Lower leg skin (tissue), 4 donors: Measurements from ENCODE around the gene SIAH3. TPM values are rescaled to one million over a fixed set of nuclear protein-coding genes. Genes with fewer than 3 reads are reported as not detected.

Experiments used
- DNase-seq, 2 donors: peaks; one replicate each; pipeline ENCODE4 v3.0.0-alpha.2; 2019; ENCODE audit warnings: low spot score in 2 of 2
- H3K4me3 ChIP-seq: fragments of 200-600 bp; sonication (generic); 2 replicates; pipeline ENCODE4 v1.5.1; 2017; ENCODE audit warnings: mild to moderate bottlenecking, low read depth; ENCODE audit not compliant: poor library complexity, severe bottlenecking
- POLR2A ChIP-seq, 2 donors: fragments of 450-650 bp; IDR thresholded peaks; one replicate each; pipeline ENCODE4 v1.6.1; 2016 to 2017; ENCODE audit warnings: antibody characterized with exemption in 2 of 2, mild to moderate bottlenecking in 1 of 2, moderate library complexity in 1 of 2
- WGBS, 2 donors: methylation state at CpG; one replicate each; pipeline ENCODE4 v1.1.5; 2018; 5-methylcytosine and 5-hydroxymethylcytosine counted together
- intact Hi-C: fragments of 100-400 bp; cut with DNase I; formaldehyde crosslinking; loops from one replicate; pipeline ENCODE4 v1.15.0; 2023; ENCODE audit warnings: low total_unique reads
- total RNA-seq, 4 donors: library from RNA; depleted of rRNA; stranded (reverse); fragments of >200 nt; gene quantifications; one replicate each; pipeline ENCODE4 v1.1.0, GENCODE V29; 2016
- TF ChIP-seq, protein P1 (sequence below), 3 donors: fragments of 450-650 bp; IDR thresholded peaks; one replicate each; pipeline ENCODE4 v1.5.1; 2016; ENCODE audit warnings: antibody characterized with exemption in 3 of 3, mild to moderate bottlenecking in 3 of 3, moderate library complexity in 2 of 3

Gene SIAH3
- total RNA-seq, 4 donors from 2014 or later = 0.02 to 0.21 (median 0.05) TPM

DNA sequence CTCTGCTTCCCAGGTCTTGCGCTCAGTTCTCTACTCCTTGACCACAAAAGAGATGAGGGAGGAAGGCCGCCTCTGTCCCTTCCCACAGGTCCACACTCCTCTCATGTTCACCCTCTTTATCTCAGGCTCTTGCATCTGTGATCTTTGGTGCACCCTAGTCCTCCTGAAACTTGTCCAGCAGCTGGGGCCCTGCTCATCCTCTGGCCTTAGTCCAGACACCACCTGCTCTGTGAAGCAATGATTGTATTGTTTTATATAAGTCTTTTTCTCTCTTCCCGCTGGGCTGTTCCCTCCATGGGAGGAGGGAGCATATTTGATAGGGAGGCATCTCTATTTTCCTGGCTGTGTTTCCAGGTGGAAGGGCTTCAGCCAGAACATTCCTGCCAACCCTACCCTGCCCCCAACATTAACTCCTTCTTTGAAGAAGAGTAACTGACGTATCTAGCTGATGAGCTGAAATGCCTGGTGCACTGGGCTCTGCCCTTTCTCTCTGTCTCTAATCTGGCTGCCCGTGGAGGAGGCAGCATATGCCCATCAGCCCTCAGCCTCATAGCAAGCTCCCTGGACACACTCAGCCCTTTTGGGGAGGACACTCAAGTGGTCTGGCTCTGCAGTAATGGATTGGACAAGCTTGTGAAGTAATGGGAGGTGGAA is 38.2 kb upstream of the SIAH3 start:
- intact Hi-C loops = no loop called here
- no peak for DNase-seq
- TF ChIP-seq POLR2A (IDR thresholded peaks at IDR 0.05) = no peak
- TF ChIP-seq, protein P1, sequence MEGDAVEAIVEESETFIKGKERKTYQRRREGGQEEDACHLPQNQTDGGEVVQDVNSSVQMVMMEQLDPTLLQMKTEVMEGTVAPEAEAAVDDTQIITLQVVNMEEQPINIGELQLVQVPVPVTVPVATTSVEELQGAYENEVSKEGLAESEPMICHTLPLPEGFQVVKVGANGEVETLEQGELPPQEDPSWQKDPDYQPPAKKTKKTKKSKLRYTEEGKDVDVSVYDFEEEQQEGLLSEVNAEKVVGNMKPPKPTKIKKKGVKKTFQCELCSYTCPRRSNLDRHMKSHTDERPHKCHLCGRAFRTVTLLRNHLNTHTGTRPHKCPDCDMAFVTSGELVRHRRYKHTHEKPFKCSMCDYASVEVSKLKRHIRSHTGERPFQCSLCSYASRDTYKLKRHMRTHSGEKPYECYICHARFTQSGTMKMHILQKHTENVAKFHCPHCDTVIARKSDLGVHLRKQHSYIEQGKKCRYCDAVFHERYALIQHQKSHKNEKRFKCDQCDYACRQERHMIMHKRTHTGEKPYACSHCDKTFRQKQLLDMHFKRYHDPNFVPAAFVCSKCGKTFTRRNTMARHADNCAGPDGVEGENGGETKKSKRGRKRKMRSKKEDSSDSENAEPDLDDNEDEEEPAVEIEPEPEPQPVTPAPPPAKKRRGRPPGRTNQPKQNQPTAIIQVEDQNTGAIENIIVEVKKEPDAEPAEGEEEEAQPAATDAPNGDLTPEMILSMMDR (IDR thresholded peaks at IDR 0.05) = no peak
- H3K4me3 ChIP-seq = no peak overlapping the region
- 76 to 88% methylated on average over 5 of the region's 5 CpGs for WGBS, 2 donors

DNA sequence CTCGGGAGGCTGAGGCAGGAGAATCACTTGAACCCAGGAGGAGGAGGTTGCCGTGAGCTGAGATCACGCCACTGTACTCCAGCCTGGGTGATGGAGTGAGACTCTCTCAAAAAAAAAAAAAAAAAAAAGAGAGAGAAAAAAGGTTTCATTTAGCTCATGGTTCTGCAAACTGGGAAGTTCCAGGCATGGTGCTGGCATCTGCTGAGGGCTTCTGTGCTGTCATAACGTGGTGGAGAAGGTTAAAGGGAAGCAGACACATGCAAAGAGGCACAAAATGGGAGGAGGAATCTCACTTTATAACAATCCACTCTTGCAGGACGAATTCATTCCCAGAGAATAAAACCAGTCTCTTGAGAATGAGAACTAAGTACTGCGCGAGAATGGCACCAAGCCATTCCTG is 34.9 kb upstream of the SIAH3 start:
- WGBS, 2 donors = 65 to 67% methylated on average over 7 of the region's 7 CpGs
- H3K4me3 ChIP-seq = no peak overlapping the region
- intact Hi-C loops = no loop called here
- no peak for DNase-seq
- TF ChIP-seq, protein P1 (IDR thresholded peaks at IDR 0.05) = no peak
- TF ChIP-seq POLR2A (IDR thresholded peaks at IDR 0.05) = no peak

DNA sequence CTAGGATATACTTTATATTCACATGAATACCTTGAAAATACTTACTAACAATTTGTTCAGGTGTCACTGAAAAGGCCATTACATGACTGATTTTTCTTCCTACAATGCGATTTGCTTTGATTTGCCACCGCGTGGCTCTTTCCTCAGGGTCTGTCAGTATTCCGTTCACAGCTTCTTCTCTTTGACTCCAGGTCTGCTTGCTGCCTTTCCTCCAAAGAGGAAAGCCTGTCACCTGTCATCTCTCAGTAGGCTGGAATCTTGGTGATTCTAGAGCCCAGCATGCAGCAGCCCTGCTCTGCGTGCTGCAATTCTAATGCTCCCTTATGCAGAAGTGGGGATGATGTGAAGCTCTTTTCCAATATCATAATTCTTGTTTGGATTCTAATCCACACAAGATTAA is 33.6 kb upstream of the SIAH3 start:
- no peak for DNase-seq
- intact Hi-C loops = no loop called here
- TF ChIP-seq, protein P1 (IDR thresholded peaks at IDR 0.05) = no peak
- no peak for TF ChIP-seq POLR2A (IDR thresholded peaks at IDR 0.05)
- 95 to 96% methylated on average over 5 of the region's 5 CpGs for WGBS, 2 donors
- H3K4me3 ChIP-seq = no peak overlapping the region

DNA sequence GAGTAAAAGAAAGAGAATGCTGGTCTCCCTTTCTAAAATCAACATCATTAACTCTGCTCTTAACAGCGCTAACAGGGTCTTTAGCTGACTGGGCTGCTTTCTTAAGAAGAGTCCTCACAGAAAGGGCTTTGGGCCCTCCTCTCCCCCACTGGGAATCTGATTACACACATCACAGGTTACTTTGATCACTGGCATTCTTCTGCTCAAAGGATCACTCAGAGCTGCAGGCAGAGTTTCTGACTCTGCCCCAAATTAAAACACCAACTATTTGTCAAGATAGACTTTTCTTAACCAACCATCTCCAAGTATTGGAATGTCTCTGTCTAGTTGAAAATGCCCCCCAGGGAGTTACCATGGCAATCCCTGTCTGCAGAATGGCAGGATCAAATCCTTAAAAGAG is 31.1 kb upstream of the SIAH3 start:
- no peak for TF ChIP-seq POLR2A (IDR thresholded peaks at IDR 0.05)
- TF ChIP-seq, protein P1 (IDR thresholded peaks at IDR 0.05) = no peak
- intact Hi-C loops = no loop called here
- WGBS, 2 donors = 94 to 95% methylated on average over 1 of the region's 1 CpG
- DNase-seq = no peak
- H3K4me3 ChIP-seq = no peak overlapping the region

DNA sequence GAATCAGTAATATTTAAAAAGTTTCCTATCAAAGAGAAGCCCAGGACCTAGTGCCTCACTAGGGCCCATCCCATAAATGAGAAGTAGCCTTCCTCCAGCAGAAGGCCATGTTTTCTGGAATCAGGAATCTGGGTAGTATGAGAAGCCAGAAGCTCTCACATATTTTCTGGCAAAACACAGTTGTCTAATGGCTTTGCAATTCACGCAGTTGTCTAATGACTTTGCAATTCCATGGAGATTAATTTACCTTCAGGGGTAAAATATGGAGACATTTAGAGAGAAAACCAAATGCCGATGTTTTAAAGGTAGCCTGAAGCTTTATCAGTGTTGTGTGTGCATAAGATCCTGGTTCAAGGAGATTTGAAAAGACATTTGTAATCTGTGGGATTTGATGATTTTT is 29.8 kb upstream of the SIAH3 start:
- WGBS, 2 donors = 71 to 76% methylated on average over 2 of the region's 2 CpGs
- TF ChIP-seq, protein P1 (IDR thresholded peaks at IDR 0.05) = no peak
- TF ChIP-seq POLR2A (IDR thresholded peaks at IDR 0.05) = no peak
- no peak for DNase-seq
- intact Hi-C loops = no loop called here
- H3K4me3 ChIP-seq = no peak overlapping the region

DNA sequence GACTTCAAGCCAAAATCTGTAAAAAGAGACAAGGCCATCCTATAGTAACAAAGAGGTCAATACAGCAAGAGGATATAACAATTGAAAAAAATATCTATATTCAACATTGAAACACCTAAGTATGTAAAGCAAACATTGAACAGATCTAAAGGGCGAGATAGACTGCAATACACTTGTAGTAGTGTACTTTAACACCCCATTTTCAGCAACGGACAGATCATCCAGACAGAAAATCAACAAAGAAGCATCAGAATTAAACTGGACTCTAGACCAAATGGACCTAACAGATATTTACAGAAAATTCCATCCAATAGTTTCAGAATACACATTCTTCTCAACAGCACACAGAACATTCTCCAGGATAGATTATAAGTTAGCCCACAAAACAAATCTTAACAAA is 28.7 kb upstream of the SIAH3 start:
- H3K4me3 ChIP-seq = no peak overlapping the region
- DNase-seq = no peak
- intact Hi-C loops = no loop called here
- 87 to 89% methylated on average over 2 of the region's 2 CpGs for WGBS, 2 donors
- no peak for TF ChIP-seq POLR2A (IDR thresholded peaks at IDR 0.05)
- TF ChIP-seq, protein P1 (IDR thresholded peaks at IDR 0.05) = no peak
